ENCODE measurements around the gene THSD8. TPM values are rescaled to one million over a fixed set of nuclear protein-coding genes. Genes with fewer than 3 reads are reported as not detected.

Gene THSD8
- total and polyA plus RNA-seq, 2 of the 8 experiments (the other 6 are each of a cell fraction or from before 2014, with no cell fraction given): 8.2 to 42.3 TPM

- Histone ChIP-seq H2AFZ (ENCODE audit: low read length) (no peak overlapping the region), H2BK15ac (ENCODE audit: low read length) (no peak overlapping the region), H4K8ac (ENCODE audit: extremely low read depth, insufficient read depth, low read length) (no peak overlapping the region), H2BK5ac (ENCODE audit: low read depth, low read length) (no peak overlapping the region), H4K91ac (replicated peaks; ENCODE audit: insufficient read length, low read length) (no peak overlapping the region), H3K9me3 (ENCODE audit: insufficient read depth in 2 of 2, low read depth in 1 of 2, low read length in 1 of 2) (no peaks in the 10 kb centered on the region), H2BK20ac (ENCODE audit: low read length) (no peak overlapping the region), H4K20me1 (replicated peaks in 1 of 2; ENCODE audit: control insufficient read depth in 1 of 2, insufficient read depth in 2 of 2, low read length in 2 of 2) (peaks cover 0 to 6% of the 10 kb centered on the region in 2 experiments), H3K56ac (replicated peaks; ENCODE audit: insufficient read length, low read depth, low read length) (no peak overlapping the region), H2BK12ac (ENCODE audit: low read depth, low read length) (no peak overlapping the region), H3K27me3 (replicated peaks in 1 of 4; ENCODE audit: control insufficient read depth in 3 of 4, extremely low read depth in 1 of 4, insufficient read depth in 3 of 4, low read length in 3 of 4) (peaks cover 0 to 4% (median under 1%) of the 10 kb centered on the region in 4 experiments; a peak in 2 of 7 replicates), H3K14ac (ENCODE audit: insufficient read length) (no peak overlapping the region), H3K4me1 (replicated peaks in 1 of 4; ENCODE audit: control insufficient read depth in 3 of 4, insufficient read depth in 4 of 4, low read length in 3 of 4) (peaks cover 5 to 23% (median 11%) of the 10 kb centered on the region in 4 experiments; a peak in 6 of 7 replicates), H4K5ac (ENCODE audit: insufficient read length, low read depth, low read length) (no peak overlapping the region), H3K18ac (ENCODE audit: extremely low read depth, low read length) (no peak overlapping the region), H3K27ac (ENCODE audit: low read depth, low read length) (no peak overlapping the region), H3K23ac (ENCODE audit: insufficient read length) (no peak overlapping the region), H3K4me2 (ENCODE audit: insufficient read depth in 1 of 2, low read depth in 2 of 2, low read length in 2 of 2) (peak overlapping the region; percentile 91 to 92), H3K9ac (replicated peaks in 1 of 4; ENCODE audit: extremely low read depth in 1 of 4, low read depth in 3 of 4, low read length in 3 of 4) (peak overlapping the region in 2 of 4 experiments; percentile 81 to 84; a peak in 2 of 7 replicates), H3K4ac (replicated peaks; ENCODE audit: insufficient read length, low read depth, low read length) (no peak overlapping the region), H2BK120ac (replicated peaks; ENCODE audit: low read depth, low read length) (no peak overlapping the region), H2AK5ac (ENCODE audit: low read depth, low read length) (peak overlapping the region; percentile 45; the same call in 1 of the 2 replicates), H3K79me2 (ENCODE audit: control insufficient read depth in 1 of 2, insufficient read depth in 2 of 2, low read length in 2 of 2) (peaks cover 0 to 12% of the 10 kb centered on the region in 2 experiments; a peak in 2 of 4 replicates), H3K79me1 (ENCODE audit: low read depth, low read length) (peaks cover 7% of the 10 kb centered on the region), H3K23me2 (ENCODE audit: low read depth, low read length) (peaks cover 14% of the 10 kb centered on the region; the same call in 1 of the 2 replicates), H3K36me3 (ENCODE audit: control insufficient read depth in 2 of 4, insufficient read depth in 4 of 4, low read length in 3 of 4) (peaks cover 8 to 19% (median 14%) of the 10 kb centered on the region in 4 experiments; a peak in 7 of 8 replicates), H3K4me3 (ENCODE audit: extremely low read depth in 1 of 4, insufficient read depth in 2 of 4, low read depth in 3 of 4, low read length in 4 of 4) (peak overlapping the region; percentile 85 to 98 (median 97); a peak in 7 of 8 replicates)
- CTCF ChIA-PET (ENCODE audit: partially characterized antibody): interaction anchor here (0.8 to 17.9 kb wide), 9 partner anchors 11 to 165 kb away, joined by 3 to 288 read pairs (median 4); no protein-coding TSS in a partner anchor
- TF ChIP-seq RAD21 (IDR thresholded peaks at IDR 0.05 in 1 of 2, conservative IDR thresholded peaks at IDR 0.05 in 1 of 2; ENCODE audit: low read depth in 2 of 2, low read length in 2 of 2) (no peak), TCF12 (IDR thresholded peaks at IDR 0.05; ENCODE audit: low read depth, low read length) (no peak), GTF2F1 (IDR thresholded peaks at IDR 0.05; ENCODE audit: borderline replicate concordance, low read depth, low read length) (no peak), SIX5 (IDR thresholded peaks at IDR 0.05; ENCODE audit: low read depth, low read length) (no peak), KDM5A (IDR thresholded peaks at IDR 0.05; ENCODE audit: low read length) (no peak), POU5F1 (IDR thresholded peaks at IDR 0.05; ENCODE audit: low read depth, low read length) (no peak), EP300 (IDR thresholded peaks at IDR 0.05; ENCODE audit: borderline replicate concordance in 1 of 2, low read depth in 2 of 2, low read length in 2 of 2) (no peak), POLR2AphosphoS5 (IDR thresholded peaks at IDR 0.05; ENCODE audit: low read depth, low read length) (no peak), YY1 (IDR thresholded peaks at IDR 0.05; ENCODE audit: low read depth, low read length) (no peak), TEAD4 (IDR thresholded peaks at IDR 0.05; ENCODE audit: low read depth, low read length) (no peak), EZH2 (IDR thresholded peaks at IDR 0.05; ENCODE audit: low read depth, low read length, severe bottlenecking) (no peak), NRF1 (IDR thresholded peaks at IDR 0.05; ENCODE audit: low read depth, low read length) (no peak)
- POLR2A ChIA-PET (ENCODE audit: partially characterized antibody): interaction anchor here (0.6 to 15.2 kb wide), 10 partner anchors 9 to 104 kb away, joined by 3 to 317 read pairs (median 4); partner anchors contain the start of genes FBXW9, HOOK2, JUNB and TRIR
- FAIRE-seq (no peak), DNase-seq (ENCODE audit: low read depth in 1 of 2, low spot score in 2 of 2) (no peak)
- WGBS, 2 experiments (ENCODE audit: extremely low coverage in 1 of 2, insufficient coverage in 1 of 2, insufficient read length in 1 of 2, insufficient replicate concordance in 2 of 2, low coverage in 1 of 2, low lambda C conversion rate in 2 of 2, missing lambda C conversion rate in 1 of 2): 93% methylated on average over 1 of the region's 1 CpG; no CpG with 5 or more reads in 1 of the 2 experiments
Measured at GRCh38 chr19:12800466-12800770, 1.5 kb upstream of the THSD8 start.

Data from H1 (cell line).